ENCODE results near the gene SLC22A16. TPM values are rescaled to one million over a fixed set of nuclear protein-coding genes. Genes with fewer than 3 reads are reported as not detected.

Gene SLC22A16
- total and polyA plus RNA-seq, 8 donors: 0.30 to 0.92 (median 0.31) TPM; not detected in 5

GRCh38 chr6:110481081-110481480 is 4.7 kb upstream of the SLC22A16 start:
- no peak overlapping the region for H3K27ac ChIP-seq
- peaks cover 0 to 8% (median 2%) of the 10 kb centered on the region in 4 donors for H3K9me3 ChIP-seq
- peaks cover 0 to 16% (median 8%) of the 10 kb centered on the region in 4 donors for H3K4me1 ChIP-seq
- intact Hi-C loops (cut with DNase I; ENCODE audit: low total_unique reads): no loop called here
- H3K4me3 ChIP-seq: no peak overlapping the region
- DNase-seq: no peak
- no peaks in the 10 kb centered on the region for H3K36me3 ChIP-seq
- no peak for TF ChIP-seq EP300 (IDR thresholded peaks at IDR 0.05)
- no peak for TF ChIP-seq POLR2A (IDR thresholded peaks at IDR 0.05)
- peaks cover 0 to 13% (median 10%) of the 10 kb centered on the region in 3 donors for H3K27me3 ChIP-seq

- no peaks in the 10 kb centered on the region for H3K9me3 ChIP-seq
- H3K4me1 ChIP-seq: peaks cover 0 to 19% (median 13%) of the 10 kb centered on the region in 4 donors
- TF ChIP-seq POLR2AphosphoS5 (IDR thresholded peaks at IDR 0.05): no peak
- 59 to 73% (median 63%) methylated on average over 10 of the region's 10 CpGs for WGBS, 5 donors
- no peaks in the 10 kb centered on the region for H3K36me3 ChIP-seq
- intact Hi-C loops (cut with DNase I; ENCODE audit: low total_unique reads): no loop called here
- peak overlapping the region in 1 of 4 donors; percentile 51 for H3K4me3 ChIP-seq
- peak in 1 of 2 donors; percentile 41 for DNase-seq
- peak overlapping the region in 1 of 5 donors; percentile 40 for H3K27ac ChIP-seq
- H3K27me3 ChIP-seq: peaks cover 0 to 34% (median 14%) of the 10 kb centered on the region in 3 donors
These were observed 1.3 kb downstream of the SLC22A16 start for GRCh38 chr6:110475066-110475653.

- intact Hi-C loops (cut with DNase I; ENCODE audit: low total_unique reads): no loop called here
- no peak for TF ChIP-seq POLR2A (IDR thresholded peaks at IDR 0.05)
- no peak for TF ChIP-seq CTCF (IDR thresholded peaks at IDR 0.05)
- TF ChIP-seq EP300 (IDR thresholded peaks at IDR 0.05): no peak
- TF ChIP-seq POLR2AphosphoS5 (IDR thresholded peaks at IDR 0.05): no peak
- peaks cover 0 to 19% (median 13%) of the 10 kb centered on the region in 4 donors for H3K4me1 ChIP-seq
- WGBS, 5 donors: 77 to 91% (median 87%) methylated on average over 4 of the region's 4 CpGs
- no peaks in the 10 kb centered on the region for H3K9me3 ChIP-seq
- no peak overlapping the region for H3K27ac ChIP-seq
- peaks cover 0 to 34% (median 14%) of the 10 kb centered on the region in 3 donors for H3K27me3 ChIP-seq
- H3K4me3 ChIP-seq: no peak overlapping the region
- DNase-seq: no peak
- no peaks in the 10 kb centered on the region for H3K36me3 ChIP-seq
These were observed 1.9 kb downstream of the SLC22A16 start for GRCh38 chr6:110474500-110474899.

DNA sequence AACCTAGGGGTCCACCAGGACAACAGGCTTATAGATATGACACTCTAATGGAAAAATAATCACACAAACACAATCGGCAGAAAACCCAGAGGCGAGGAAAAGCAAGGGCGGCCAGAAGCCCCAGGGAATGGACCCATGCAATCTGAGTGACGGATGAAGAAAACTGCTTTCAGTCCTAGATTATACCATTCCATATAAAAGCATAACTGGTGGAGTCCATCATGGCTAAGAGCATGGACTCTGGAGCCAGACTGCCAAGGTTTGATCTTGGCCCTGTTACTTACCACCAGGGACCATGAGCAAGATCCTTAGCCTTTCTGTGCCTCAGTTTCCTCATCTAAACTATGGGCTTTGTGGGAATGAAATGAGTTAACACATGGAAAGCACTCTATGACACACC is 3.7 kb downstream of the SLC22A16 start:
- Histone ChIP-seq H3K36me3 (no peaks in the 10 kb centered on the region), H3K4me1 (peaks cover 0 to 19% (median 13%) of the 10 kb centered on the region in 4 donors), H3K9me3 (no peaks in the 10 kb centered on the region), H3K27ac (no peak overlapping the region), H3K27me3 (peaks cover 0 to 34% (median 14%) of the 10 kb centered on the region in 3 donors), H3K4me3 (no peak overlapping the region)
- WGBS, 5 donors: 94 to 98% (median 98%) methylated on average over 4 of the region's 4 CpGs
- DNase-seq: no peak
- TF ChIP-seq CTCF (IDR thresholded peaks at IDR 0.05) (no peak), POLR2A (IDR thresholded peaks at IDR 0.05) (no peak), EP300 (IDR thresholded peaks at IDR 0.05) (no peak), POLR2AphosphoS5 (IDR thresholded peaks at IDR 0.05) (no peak)
- intact Hi-C loops (cut with DNase I; ENCODE audit: low total_unique reads): no loop called here

DNA sequence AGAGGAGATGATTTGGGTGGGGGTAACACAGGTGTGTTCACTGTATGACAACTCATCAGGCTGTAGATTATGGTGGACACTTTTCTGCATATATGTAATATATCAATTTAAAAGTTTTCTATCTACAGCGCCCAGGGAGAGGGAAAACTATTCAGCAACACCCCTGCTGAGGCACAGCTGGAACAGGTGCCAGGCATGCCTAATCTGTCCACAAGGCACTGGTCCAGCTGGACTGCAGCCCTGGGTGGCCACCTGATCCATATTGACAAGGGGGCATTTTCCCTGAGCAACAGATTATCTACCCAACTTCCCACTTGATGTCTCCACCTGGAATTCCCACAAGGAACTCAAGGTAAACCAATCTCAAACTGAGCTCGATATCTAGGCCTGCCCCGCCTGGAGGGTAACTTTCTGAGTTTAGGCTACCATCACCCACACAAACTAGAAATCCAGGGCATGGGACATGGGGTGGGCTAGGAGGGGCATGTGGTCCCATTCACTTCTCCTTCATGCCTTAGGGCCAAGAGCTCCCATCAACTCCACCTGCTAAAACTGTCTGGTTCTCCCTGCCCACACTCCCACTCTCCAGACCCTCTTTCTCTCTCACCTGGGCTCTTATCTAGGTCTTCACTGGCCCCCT is 4.6 kb downstream of the SLC22A16 start:
- Histone ChIP-seq H3K27ac (no peak overlapping the region), H3K4me3 (no peak overlapping the region), H3K27me3 (peaks cover 0 to 28% (median 12%) of the 10 kb centered on the region in 3 donors), H3K36me3 (no peaks in the 10 kb centered on the region), H3K4me1 (peaks cover 0 to 18% (median 13%) of the 10 kb centered on the region in 4 donors), H3K9me3 (no peaks in the 10 kb centered on the region)
- TF ChIP-seq POLR2AphosphoS5 (IDR thresholded peaks at IDR 0.05) (no peak), CTCF (IDR thresholded peaks at IDR 0.05) (no peak), EP300 (IDR thresholded peaks at IDR 0.05) (no peak), POLR2A (IDR thresholded peaks at IDR 0.05) (no peak)
- intact Hi-C loops (cut with DNase I; ENCODE audit: low total_unique reads): no loop called here
- DNase-seq: no peak
- WGBS, 5 donors: 47 to 76% (median 62%) methylated on average over 3 of the region's 3 CpGs
